HL-60/S4 (cell line): ENCODE data around the gene LTA.

Source experiments
- in situ Hi-C: fragments of 300-500 bp; cut with MboI; formaldehyde crosslinking; loops from 2 replicates; pipeline ENCODE4 v1.14.3; 2022; ENCODE audit warnings: low sequenced_read_pairs

The LTA gene, protein sequence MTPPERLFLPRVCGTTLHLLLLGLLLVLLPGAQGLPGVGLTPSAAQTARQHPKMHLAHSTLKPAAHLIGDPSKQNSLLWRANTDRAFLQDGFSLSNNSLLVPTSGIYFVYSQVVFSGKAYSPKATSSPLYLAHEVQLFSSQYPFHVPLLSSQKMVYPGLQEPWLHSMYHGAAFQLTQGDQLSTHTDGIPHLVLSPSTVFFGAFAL

DNA sequence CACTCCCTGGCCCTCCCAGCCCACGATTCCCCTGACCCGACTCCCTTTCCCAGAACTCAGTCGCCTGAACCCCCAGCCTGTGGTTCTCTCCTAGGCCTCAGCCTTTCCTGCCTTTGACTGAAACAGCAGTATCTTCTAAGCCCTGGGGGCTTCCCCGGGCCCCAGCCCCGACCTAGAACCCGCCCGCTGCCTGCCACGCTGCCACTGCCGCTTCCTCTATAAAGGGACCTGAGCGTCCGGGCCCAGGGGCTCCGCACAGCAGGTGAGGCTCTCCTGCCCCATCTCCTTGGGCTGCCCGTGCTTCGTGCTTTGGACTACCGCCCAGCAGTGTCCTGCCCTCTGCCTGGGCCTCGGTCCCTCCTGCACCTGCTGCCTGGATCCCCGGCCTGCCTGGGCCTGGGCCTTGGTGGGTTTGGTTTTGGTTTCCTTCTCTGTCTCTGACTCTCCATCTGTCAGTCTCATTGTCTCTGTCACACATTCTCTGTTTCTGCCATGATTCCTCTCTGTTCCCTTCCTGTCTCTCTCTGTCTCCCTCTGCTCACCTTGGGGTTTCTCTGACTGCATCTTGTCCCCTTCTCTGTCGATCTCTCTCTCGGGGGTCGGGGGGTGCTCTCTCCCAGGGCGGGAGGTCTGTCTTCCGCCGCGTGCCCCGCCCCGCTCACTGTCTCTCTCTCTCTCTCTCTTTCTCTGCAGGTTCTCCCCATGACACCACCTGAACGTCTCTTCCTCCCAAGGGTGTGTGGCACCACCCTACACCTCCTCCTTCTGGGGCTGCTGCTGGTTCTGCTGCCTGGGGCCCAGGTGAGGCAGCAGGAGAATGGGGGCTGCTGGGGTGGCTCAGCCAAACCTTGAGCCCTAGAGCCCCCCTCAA, at the start of gene LTA:
Gene LTA, plus strand, starts transcription at position 249 of the 871 bp plus-strand sequence. Its CDS starts 454 bp downstream, at position 703.
- in situ Hi-C loops: no loop called here

DNA sequence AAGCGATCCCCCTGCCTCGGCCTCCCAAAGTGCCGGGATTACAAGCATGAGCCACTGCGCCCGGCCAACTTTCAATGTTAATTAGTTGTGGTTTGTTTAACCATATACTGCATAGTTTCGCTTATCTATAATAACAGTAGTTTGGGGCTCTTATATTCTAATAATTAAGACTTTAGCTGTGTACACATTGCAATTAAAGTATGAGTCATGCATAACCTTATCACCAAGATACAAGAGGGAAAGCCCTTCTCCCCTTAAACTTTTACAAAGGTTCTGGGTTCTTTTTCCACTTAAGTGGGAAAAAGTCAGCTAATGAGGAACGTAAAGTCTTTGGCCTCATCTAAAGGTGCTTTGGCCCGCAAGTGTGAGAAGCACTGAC, 46.5 kb upstream of the LTA start:
- in situ Hi-C loops: no loop called here

DNA sequence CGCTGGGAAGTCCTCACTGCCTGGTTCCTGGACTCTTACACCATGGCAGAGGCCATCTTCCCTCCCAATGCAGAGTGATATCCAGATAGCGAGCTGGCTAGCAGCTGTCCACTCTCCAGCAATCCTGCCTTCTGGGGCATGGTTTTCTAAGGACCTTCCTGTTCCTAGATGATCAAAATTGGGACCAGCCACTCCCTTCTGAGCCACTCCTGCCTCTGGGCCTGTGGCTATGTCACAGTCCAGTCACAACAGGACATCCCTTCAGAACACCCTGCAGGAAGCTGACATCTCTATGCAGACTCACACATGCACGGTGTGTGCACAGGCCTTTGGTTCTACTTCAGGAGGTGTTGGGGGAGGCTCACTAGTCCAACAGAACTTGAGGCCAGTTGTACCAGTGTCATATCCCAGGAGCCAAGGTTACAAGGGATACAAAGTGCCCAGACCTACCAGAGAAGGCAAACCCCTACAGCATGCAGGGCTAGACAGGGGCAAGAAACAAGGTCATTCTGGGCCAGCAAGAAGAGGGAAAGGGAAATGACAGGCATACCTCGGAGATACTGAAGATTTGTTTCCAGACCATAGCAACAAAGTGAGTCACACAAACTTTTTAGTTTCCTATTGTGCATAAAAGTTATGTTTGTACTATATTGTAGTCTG, 46.0 kb upstream of the LTA start:
- in situ Hi-C loops: no loop called here

DNA sequence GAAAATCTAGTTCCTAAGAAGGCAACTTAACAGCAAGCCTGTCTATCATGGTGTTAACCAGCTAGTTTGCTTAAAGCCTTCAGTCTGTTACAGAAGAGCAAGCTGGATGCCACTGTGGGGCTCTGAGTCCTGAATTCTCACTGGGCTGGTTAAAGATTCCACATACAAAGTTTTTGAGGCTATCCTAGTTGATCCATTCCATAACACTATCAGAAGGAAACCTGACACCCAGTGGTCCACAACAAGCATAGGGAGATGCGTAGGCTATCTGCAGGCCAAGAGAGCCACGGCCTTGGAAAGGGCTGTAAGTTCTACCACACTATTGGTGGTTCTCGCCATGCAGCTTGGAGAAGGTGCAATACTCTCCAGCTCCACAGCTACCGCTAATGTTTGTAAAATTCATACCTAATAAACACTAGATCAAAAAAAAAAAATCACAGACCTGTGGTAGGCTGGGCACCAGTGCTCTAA, 43.7 kb upstream of the LTA start:
- in situ Hi-C loops: no loop called here

DNA sequence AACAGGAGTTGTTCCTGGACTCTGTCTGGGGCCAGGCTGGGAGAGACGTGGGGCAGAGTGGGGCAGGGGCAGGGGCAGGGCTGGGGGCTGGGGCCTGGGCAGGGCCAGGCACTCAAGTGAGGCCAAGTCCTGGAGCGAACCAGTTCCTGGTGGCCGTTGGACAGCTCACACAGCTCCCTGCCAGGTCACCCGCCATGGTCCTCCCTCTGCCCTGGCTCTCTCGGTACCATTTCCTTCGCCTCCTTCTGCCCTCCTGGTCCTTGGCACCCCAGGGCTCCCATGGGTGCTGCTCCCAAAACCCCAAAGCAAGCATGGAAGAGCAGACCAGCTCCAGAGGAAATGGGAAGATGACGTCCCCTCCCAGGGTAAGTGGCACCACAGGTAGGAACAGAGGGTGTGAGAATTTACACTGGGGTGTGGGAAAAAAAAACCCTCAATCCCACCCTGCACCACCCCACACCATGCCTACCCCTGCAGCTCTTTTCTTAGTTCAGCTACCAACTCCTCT, 43.2 kb upstream of the LTA start, which contains the start of gene MCCD1:
Gene MCCD1, plus strand, starts transcription at position 142 of the 508 bp plus-strand sequence. Its CDS starts 53 bp downstream, at position 195.
- in situ Hi-C loops: no loop called here

DNA sequence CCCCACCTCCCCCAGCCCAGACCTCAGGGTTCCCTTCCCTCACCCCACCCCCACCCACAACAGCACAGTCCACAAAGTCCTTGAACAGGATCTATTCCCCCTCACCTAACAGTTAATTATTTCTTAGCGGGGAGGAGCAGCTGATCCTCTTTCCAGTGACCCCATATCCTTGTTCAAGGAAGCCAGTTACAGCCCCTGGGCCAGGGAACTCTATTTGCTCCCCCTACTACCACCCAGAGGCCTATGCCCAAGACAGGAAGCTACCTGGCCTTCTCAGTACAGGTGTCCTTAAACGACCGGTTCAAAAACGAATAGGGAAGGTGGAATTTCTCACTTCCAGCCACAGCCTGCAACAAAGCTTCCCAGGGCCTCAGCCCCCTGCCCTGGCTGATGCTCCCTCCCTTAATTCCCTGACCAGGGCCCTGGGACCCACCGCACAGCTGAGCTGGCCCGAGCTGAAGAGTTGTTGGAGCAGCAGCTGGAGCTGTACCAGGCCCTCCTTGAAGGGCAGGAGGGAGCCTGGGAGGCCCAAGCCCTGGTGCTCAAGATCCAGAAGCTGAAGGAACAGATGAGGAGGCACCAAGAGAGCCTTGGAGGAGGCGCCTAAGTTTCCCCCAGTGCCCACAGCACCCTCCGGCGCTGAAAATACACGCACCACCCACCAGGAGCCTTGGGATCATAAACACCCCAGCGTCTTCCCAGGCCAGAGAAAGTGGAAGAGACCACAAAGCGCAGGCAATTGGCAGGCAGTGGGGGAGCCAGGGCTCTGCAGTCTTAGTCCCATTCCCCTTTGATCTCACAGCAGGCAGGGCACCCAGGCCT, 42.5 kb upstream of the LTA start:
- in situ Hi-C loops: no loop called here

DNA sequence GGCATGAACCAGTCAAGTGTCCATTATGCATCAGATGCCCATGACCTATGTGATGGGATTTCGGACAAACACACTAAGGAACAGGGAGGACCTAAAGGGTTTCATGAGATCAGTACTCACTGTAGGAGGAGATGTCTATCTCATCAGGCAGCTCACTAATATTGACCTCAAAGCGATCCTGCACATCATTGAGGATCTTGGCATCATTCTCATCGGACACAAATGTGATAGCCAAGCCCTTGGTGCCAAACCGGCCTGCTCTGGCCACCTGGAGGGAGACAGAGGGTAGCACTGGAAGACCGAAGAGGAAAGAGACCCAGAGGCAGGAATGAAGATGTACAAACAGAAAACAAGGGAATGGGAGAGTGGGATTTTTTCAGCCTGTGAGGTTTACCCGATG, 41.4 kb upstream of the LTA start:
- in situ Hi-C loops: no loop called here

DNA sequence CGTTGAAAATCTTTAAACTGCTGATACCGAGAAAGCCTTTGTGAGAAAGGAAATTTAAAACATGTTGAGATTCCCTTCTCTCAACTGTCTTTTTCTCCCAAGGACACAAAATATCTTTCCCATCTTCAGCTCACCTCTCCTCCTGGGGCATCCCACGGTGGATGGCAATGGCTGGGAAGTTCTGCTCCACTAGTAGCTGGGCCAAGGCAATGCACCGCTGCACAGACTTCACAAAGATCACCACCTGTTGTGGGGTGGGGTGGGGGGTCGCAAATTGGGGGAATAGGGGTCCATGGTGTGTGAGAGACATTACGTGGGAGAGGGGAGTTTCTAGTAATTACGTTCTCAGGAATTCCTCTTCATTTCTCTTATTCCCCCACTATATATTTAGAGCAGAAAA, 40.9 kb upstream of the LTA start:
- in situ Hi-C loops: no loop called here

DNA sequence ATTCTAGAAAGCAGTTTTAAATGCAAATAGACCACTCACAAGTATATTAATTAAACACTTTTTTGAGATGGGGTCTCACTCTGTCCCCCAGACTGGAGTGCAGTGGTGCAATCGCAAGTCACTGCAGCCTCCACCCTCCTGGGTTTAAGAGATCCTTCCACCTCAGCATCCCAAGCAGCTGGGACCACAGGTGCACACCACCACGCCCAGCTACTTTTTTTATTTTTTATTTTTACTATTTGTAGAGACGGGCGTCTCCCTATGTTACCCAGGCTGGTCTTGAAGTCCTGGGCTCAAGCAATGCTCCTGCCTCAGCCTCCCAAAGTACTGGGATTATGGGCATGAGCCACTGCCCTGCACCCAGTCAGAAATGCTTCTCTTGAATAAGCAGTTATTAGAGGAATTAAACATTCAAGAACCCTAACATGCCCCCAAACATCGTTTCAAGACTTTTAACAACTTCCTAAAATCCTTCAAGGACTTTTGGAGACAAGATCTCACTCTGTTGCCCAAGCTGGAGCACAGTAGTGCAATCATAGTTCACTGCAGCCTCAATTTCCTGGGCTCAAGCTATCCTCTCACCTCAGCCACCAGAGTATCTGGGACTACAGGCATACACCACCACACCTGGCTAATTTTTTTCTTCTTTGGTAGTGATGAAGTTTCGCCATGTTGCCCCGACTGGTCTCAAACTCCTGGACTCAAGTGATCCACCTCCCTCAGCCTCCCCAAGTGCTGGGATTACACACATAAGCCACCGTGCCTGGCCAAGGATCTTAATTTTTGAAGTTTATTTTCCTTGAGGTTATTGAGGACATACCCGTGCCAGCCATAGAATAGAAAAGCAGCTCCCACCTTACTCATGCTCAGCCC, 40.1 kb upstream of the LTA start:
- in situ Hi-C loops: no loop called here

DNA sequence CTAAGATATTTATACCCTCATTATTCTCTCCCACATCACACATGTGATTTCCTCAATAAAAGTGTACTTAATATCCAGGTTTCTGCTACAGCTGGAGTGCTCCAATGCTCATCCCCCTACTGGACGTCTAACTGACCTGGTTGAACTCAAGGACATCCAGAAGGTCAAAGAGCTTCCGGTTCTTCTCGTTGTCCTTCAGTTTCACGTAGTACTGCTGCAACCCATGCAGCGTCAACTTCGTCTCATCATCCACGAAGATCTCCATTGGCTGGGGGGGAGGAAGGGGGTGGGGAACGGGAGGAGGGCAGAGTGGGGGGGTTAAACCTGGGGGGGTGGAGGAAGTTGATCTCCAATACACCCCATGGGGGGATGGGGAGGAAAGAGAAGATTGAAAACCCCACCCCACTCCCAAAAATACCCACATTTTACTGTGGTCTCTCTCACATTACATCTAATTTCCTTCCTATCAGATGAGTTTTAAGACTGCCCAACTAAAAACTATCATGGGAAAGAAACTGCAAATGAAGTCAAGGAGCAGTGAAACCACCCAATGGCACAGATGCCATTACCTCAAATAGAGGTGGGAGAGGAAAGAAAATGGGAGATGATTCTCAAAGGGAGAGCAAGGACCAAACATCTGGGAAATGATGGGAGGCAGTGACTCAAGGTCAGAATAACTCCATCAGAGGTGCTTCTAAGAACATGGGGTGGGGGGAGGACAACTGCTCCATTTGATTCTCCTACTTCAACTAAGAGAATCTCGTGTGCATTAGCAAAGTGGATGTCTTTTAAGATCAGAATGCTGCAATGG, 39.2 kb upstream of the LTA start:
- in situ Hi-C loops: no loop called here

DNA sequence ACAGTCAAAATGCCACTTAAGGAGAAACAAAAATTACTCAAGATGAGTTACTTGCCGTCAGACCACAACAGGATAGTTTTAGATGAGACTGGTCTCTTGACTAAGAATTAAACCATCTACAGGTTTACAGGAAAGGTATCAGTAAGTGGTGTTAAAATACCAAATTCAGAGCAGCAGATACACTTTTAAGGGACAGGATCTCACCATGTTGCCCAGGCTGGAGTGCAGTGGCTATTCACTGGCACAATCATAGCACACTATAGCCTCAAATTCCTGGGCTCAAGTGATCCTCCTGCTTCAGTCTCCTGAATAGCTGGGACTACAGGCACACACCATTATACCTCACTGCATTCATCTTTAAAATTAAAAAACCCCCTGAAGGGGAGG, 38.6 kb upstream of the LTA start:
- in situ Hi-C loops: no loop called here

DNA sequence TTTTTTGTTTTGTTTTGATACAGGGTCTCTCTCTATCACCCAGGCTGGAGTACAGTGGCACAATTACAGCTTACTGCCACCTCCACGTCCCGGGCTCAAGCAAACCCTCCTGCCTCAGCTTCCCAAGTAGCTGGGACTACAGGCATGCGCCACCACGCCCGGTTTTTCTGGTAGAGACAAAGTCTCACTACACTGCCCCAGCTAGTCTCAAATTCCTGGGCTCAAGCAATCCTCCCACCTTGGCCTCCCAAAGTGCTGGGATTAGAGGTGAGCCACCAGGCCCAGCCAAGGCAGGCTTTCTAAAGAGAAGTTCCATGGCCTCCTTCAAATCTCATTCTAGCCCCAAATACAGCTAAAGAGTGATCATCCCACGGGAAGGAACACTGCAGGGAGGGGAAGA, 38.1 kb upstream of the LTA start:
- in situ Hi-C loops: no loop called here

DNA sequence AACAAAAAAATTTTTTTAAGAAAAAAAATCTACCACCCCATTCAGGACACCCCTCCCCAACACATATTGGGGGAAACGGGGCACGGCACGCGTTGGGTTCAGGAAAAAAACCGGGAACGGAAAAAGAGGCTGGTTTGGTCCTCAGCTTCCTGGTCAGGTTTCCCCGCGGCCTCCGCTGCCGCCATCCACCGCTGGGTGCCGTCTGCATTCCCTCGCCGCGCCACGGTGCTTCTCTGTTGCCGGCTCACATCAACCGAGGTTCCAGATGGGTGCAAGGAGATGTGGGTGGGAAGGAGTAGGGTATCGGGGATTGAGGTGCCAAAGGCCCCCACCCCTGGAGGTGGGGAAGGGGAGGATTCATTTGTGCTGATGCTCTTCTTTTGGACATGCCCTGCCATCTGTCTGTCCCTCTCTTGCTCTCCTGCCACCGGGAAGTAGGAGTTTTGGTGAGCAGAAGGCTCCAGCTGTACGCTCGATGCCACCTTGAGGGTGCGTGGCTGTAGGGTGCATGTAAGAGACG, 37.5 kb upstream of the LTA start:
- in situ Hi-C loops: no loop called here

DNA sequence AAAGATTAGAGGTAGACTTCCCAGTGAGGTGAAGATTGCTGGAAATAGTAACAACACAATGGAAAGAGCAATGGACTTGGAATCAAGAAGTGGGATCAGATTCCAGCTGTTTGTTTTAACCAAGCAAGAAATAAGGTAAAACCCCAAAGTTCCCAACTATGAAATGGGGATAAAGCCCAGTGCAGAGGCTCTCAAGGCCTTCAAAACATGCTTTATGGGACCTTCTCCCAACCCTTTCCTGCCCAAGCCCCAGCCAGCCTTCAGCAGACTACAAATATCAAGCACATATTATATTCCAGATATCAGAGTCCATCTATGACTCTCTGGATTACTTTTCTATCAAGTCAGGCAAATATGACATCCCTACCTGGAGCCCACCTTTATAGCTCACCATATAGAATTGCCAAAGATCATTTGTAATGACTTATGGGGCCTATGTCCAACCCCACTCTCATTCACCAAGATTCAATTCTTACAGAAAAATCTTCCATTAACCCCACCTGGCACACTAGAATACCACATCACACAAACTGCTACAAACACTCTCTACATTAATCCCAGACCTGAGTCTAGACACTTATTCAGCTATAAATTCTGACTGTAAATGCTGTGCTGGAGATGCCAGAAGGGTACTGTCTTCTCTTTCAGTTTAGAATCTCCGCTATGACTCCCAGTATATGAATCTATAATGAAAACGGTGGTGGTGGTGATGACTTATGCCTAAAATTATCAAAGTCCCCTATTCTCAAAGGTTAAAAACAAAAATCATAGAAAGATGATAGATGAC, 36.4 kb upstream of the LTA start:
- in situ Hi-C loops: no loop called here

DNA sequence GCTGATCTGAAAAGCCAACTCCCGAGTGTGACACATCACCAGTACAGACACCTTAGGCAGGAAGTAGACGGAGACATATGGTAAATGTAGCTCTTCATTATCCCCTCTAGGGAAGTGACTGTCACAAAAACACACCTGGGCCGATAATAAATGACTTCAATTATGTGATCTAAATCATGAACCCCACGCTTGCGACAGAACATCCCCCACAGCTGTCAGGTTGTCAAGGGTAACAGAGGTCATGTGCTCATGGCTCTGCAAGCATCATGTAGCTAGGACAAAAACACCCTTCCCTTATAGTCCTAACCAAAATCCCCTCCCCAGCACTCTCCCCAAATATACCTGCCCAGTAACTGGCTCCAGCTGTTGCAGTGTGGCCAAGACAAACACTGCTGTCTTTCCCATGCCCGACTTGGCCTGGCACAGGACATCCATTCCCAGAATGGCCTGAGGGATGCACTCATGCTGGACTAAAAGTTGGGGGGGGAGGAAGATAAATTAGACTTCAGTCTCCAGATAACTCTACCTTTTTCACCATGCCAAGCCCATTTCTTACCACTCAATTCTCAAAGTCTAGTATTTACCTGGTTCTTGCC, 33.2 kb upstream of the LTA start:
- in situ Hi-C loops: no loop called here

DNA sequence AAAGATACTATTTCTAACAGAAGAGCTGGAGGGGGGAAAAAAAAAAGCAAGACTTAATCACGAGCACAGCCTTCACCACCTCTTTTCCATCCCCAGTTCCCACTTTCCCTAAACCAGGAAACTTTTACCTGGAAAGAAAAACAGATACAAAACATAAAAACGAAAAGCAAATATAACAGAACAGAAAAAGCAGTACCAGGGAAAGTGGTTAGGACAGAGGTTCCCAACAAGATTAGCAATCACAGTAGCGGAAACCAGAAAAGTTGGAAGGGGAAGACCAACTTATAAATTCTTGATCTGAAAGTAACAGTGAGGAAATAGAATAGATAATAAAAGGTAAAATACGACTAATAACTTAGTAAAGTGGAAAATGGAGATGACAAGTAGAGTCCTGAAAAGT, 31.4 kb upstream of the LTA start:
- in situ Hi-C loops: no loop called here

DNA sequence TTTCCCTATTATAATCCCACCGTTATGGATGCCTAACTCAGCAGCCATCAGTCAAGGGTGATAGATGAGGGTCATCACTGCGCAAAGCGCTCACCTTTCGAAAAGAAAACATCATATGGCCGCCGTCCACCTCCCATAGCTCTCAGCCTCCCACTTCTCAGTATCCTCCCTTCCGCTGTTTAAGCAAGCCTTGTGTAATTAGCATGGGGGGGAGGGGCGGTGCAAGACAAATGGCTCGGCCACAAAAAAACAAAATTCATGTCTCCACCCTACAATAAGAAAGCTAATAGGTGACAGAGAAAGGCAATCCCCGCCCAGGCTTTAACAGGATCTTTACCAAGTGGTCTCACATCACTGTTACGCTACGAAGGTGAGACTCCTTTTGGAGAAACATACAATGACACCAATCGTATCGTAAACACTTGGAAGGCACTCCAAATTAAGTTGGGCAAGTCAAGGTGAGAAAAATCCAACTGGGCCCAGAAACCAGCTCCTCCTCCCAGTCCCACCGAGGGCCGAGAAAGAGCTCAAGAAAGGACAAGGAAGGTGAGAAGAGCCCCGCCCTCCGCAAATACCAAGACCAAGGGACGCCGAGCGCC, 30.9 kb upstream of the LTA start:
- in situ Hi-C loops: no loop called here
